DMS53 treated with DMSO at 0.1 percent for 48 hours (cell line): ENCODE results near the gene DVL1.
"Not testable (repeated sequence)": the region's sequence is repeated elsewhere in the genome, so short reads cannot be mapped to it uniquely, and the experiment has no call there.

Experiments
- DNase-seq: peaks from one replicate; lab custom pipeline; 2025; ENCODE audit not compliant: unreplicated experiment; lab: John Stamatoyannopoulos, UW

Gene DVL1

DNA sequence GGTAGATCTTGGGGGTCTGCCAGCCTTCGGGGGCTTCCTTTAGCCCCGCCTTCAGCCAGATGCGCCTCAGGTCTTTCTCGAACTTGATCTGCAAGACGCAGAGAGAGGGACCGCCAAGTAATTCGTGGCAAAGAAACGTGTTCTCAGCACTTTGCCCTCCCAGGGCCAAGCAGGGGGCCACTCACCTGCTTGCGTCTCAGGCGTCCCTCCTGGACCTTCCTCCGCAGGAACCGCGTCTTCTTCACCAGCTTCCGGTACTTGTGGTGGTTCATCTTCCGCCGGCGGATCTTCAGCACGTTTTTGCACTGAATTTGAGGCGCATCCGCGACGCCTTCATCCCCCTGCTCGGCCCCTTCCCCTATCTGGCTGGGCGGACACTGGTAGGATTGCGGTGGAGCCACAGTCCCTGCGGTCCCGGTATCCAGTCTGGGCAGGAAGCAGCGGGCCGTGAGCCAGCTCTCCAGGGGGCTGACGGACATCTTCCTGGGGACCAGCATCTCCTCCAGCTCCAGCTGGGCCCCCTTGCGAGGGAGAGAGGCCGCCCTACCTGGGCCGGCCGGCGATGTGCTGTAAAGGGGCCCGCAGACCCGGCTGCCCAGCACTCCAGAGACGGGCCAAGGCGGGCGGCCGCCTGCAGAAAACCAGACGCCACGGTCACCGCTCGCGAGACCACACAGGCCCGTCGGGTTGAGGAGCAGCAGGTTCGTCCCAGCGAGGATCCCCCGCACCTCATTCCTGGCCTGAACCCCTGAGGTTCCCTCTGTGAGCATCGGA lies 24.8 kb upstream of the DVL1 start:
- DNase-seq, result no peak

DNA sequence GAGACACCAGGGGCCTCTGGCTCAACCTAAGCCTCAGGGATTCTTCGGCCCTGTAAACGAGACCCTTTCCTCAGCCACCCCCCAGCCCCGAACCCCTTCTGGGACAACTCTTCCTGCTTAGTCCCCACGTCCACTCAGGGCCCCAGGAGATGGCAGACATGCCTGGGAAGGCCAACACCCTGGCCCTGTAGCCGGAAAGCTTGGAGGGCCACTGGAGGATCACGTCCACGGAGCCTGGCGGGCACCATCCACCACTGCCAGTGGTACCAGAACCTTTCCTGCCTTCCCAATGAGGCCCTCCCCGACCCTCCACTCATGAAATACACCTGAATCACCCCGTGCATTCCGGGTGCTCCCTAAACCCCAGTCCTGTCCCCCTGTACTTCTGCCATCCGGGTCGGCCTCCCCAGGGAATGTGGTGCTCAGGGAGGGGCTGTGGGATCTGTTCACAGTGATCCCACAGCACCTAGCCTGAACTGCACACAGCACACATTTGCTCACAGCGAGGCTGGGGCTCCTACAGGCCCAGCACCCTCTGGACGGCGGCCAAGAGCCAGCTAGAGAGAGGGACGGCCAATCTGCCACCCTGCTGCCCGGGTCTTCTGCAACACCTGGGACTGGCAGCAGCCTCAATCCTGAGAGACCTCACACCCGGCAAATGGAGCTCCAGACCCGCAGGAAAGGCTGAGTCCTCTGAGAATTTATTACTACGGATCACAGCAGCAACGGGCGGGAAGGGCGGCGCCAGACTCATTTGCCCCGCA lies 24.0 kb upstream of the DVL1 start:
- no peak for DNase-seq

DNA sequence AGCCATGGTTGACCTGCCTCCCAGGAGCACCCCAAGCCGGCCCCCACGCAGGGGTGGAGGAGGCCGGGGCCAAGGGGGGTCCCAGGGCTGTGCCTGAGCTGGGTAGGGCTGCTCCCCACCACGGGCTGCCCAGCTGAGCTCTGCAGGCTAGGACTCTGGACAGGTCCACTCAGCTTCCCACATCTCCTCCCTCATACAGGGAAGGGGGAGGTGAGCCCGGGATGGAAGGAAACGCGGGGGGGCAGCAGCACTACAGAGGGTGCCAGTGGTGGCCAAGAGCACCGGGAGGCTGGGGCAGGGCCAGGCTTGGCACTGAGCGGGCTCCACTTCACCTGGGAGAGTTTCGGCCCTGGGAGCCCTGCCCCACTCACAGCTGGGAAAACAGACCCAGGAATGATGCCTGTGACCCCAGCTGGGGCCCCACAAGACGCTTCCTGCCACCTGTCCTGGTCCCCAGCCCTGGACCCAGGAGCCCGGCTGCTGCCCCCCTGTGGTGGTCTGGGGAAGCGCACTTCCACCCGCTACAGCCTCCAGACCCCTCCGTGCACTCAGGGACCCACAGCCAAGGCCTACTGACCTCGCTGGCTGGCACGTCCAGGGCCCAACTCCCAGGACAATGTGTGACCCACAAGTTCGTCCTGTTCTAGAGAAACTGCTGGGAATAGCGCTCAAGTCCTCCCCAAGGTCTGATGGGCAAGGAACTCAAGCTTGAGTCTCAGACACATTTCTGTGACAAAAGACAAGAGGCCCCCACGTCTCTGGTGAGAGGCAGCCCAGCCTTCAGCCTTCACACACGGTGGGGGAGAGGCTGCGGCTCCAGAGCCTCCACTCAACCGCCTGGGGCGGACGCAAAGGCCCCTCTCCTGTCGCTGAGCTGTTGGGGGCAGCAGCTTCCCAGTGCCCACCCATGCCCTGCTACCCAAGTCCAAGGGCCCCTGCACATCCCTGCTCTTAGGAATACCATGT lies 22.8 kb upstream of the DVL1 start:
- DNase-seq, result peak; percentile 70

DNA sequence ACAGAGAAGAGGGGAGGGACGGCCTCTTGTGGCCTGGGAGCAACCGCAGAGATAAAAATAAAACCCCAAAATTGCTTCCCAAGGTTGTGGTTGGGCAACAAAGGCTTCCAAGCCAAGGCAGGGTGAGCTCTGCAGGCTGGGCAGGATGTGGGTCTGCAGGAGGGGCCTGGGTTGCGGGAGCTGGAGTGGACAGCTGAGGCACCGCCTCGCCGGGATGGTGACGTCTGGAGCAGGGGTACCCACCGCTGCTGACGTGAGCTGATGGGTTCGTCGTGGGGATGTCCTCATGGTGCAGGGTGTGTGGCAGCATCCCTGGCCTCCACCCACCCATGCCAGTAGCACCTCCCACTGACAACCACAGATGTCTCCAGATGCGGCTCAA lies 22.1 kb upstream of the DVL1 start:
- no peak for DNase-seq

DNA sequence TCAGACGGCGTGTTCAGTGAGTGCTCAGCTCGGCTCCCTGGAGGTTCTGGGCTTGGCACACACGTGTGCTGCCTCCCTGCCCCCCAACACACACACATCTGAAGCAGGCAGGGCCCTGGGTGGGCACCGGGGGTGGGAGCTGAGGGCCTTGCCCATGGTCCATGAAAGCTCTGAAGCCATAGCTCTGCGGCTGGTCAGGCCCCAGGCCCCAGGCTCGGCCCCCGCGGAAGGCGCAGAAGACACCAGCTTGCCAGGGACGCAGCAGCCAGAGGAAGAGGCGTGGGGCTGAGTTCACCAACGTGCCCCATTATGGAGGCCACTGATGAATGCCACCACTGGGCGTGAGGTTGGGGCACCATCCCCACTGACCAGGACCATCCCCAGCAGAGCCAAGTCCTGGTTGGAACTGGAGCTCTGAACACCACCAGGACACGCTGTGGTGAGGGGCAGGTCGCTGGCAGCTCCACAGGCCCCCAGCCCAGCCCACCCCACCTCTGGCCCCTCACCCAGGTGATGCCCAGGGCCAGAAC lies 21.6 kb upstream of the DVL1 start:
- DNase-seq, result no peak

DNA sequence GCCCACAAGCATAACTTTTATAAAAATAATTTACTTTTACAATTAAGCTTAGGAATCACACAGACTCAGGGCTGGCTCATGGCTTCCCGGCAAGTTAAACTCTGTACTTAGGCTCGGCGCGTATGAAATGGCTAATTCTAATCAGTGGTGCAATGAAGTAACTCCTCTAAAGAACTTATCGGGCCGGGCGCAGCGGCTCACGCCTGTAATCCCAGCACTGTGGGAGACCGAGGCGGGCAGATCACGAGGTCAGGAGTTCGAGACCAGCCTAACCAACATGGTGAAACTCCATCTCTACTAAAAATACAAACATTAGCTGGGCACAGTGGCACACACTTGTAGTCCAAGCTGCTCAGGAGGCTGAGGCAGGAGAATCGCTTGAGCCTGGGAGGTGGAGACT lies 20.9 kb upstream of the DVL1 start:
- DNase-seq, result not testable (repeated sequence)

DNA sequence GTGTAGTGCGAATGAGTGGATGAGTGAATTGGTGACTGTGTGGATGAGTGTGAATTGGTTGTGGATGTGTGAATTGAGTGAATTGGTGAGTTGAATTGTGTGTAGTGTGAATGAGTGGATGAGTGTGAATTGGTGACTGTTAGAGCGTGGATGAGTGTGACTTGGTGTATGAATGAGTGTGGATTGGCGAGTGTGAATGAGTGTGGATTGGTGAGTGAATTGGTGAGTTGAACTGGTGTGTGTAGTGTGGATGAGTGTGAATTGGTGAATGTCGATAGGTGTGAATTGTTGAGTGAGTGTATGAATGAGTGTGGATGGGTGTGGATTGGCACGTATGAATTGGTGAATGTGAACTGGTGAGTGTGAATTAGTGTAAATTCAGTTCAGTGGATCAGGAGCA lies 18.1 kb upstream of the DVL1 start:
- DNase-seq, result no peak

DNA sequence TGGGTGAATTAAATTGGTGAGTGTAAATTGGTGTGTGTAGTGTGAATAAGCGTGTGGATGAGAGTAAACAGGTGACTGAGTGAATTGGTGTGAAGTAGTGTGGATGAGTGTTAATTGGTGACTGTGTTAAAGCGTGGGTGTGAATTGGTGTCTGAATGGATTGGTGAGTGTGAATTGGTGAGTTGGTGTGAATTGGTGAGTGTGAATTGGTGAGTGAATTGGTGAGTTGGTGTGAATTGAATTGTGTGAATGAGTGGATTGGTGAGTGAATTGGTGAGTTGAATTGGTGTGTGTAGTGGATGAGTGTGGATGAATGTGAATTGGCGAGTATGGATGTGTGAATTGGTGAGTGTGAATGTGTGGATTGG lies 17.5 kb upstream of the DVL1 start:
- DNase-seq, result no peak

DNA sequence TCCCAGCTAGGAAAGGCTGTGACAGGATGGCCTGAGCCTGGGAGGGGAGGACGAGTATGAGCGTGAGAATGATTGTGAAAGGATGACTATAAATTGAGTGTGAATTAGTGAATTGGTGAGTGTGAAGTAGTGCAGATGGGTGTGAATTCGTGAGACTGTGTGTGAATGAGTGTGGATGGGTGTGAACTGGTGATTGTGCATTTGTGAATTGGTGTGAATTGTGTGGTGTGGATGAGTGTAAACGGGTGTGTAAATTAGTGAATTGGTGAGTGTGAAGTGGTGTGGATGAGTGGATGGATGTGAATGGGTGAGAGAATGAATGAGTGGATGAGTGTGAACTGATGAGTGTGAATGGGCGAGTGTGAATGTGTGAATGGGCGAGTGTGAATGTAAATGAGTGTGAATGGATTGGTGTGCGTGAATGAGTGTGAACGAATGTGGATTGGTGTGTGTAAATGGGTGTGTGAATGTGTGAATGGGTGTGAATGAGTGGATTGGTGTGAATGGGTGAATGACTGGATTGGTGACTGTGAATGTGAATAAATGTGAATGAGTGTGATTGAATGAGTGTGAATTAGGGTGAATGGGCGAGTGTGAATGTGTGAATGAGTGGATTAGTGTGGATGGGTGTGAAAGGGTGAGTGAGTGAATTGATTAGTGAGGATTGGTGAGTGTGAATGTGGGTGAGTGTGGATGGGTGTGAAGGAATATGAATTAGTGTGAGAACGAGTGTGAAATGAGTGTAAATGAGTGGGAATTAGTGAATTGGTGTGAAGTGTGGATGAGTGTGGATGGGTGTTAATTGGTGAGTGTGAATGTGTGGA lies 16.9 kb upstream of the DVL1 start:
- no peak for DNase-seq

DNA sequence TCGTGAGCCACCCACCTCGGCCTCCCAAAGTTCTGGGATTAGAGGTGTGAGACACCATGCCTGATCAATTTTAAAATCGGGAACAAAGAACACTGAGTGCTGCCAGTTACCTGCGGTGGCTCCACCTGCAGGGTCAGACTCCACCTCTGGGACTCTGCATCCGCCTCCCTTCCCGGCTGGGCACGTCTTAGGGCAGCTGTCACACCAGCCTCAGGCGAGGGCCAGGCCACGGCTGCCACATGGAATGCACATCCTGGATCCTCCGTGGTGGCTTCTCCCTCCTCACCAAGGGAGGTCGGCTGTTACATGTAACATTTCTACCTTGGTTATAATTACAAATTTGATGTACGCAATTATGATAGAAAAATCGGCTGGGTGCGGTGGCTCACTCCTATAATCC lies 15.0 kb upstream of the DVL1 start:
- no peak for DNase-seq

DNA sequence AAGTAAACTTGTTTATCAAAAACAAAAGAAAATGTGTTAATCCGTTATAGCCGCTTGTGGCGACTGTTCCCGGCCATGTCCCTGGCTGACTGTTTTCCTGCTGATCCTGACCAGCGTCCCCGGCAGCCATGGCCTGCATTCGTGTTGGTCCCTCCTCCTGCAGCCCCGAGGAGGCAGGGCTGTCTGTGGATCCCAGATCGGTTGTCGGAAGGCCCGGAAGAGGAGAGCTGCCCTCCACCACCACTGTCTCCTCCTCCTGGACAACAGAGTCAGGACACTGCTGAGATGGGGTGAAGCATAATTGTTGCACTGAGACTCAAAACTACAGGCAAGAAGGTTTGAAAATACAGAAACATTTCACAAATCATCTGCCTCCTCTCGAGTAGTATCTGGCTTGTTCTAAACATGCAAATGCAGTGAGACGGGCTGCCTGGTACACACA lies 12.8 kb upstream of the DVL1 start:
- DNase-seq, result no peak

DNA sequence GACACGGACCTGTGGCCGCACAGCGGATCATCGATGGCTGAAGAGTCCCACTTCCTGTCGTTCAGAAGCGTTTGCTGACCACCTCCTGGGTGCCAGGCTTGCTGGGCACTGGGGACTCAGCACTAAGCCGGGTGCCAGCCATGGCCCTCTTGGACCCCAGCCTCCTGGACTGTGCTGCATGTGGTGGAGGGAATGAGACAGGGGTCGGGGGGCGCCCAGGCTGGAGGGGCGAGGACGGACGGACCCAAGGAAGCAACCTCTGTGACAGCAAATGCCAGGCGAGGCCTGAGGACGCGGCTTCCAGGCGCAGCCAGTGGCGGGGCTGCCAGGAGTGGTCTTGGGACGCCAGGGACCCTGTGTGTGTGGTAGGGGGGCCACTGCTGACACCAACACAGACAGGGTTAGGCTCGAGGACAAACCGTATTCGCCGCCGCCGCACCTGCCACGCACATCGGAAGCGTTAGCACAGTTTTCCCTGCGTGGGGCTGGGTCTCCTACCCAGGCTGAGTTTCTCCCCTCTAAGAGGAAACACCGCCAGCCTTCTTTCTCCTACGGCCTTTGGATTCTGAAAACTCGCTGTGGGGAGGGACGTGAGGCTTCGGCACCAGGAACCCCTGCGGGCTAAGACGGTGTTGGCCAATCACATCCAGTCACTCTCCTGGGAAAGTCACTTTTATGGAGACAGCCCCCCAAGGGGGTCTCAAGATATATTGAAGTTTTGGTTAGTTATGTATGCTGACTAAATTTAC lies 12.2 kb upstream of the DVL1 start:
- no peak for DNase-seq

DNA sequence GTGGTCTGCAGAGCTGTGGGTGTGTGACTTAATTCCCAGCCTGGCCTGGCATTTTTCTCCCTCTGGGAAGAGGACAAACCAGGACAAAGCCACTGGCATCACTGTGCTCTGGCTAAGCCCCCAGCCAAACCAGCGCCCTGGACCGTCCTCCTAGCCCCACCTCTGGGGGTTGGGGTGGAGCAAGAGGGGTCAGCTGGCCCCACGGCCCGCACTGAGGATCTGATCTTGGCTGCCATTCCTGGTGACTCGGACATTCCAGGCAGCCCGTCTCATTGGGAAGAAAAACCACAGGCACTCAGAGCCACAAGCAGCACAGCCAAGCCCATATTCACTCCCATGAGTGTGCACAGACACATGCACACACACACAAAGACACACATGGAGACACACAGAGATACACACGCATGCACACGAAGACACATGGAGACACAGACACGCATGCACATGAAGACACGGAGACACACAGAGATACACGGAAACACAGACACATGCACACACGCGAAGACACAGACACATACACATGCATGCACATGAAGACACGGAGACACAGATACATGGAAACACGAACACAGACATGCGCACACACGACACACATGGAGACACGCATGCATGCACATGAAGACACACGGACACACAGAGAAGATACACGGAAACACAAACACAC lies 11.4 kb upstream of the DVL1 start:
- DNase-seq, result no peak

DNA sequence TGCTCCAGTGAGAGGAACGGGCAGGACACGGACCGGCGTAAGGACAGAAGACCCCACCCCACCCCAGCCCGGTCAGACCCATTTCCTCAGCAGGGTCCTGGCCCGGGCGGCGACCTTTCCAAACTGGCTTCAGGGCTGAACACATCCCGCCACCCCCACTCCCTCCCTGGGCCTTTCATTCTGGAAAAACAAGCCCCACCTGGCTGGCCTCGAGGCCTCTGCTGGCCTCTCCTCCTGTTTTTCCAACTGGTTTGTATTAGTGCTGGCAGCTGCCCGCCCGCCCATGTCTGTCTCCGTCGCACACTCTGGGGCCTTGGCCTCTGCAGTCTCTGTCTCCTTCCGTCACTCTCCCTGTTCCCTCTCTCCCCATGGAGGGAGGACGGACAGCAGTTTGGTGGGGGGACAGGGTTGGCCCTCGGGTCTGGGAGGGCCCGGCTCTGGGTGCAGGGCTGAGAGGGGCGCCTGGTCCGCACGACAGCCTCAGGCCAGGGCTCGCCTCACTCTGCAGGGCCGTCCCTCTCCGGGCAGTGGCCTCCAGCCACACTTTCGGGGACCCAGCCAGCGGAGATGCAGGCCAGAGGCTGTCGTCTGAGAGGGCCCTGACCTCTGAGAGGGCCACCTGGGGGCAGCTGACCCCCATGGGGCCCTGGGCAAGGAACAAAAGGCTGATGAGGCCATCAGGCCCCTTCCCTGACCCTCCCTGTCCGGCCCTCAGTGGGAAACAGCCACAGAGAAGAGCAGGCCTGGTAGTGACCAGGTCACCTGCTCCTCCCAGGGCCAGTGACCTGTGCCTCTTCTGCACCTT lies 10.6 kb upstream of the DVL1 start:
- no peak for DNase-seq

DNA sequence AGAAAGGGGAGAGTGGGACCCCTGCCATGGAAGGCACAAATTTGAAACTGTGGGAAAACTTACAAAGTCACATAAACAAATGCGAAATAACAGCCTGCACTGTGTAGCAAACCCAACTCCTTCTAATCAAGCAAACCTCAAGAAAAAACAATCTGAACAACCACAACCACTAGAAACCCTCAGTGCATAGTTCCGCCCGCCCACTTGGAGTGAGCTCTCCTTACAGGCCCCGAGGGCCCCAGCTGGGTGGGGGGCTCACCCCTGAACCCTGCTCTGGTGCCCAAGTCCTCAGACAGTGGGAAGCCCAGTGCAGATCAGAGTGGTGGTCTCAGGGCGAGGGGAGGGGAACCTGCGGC lies 10.1 kb upstream of the DVL1 start:
- no peak for DNase-seq

DNA sequence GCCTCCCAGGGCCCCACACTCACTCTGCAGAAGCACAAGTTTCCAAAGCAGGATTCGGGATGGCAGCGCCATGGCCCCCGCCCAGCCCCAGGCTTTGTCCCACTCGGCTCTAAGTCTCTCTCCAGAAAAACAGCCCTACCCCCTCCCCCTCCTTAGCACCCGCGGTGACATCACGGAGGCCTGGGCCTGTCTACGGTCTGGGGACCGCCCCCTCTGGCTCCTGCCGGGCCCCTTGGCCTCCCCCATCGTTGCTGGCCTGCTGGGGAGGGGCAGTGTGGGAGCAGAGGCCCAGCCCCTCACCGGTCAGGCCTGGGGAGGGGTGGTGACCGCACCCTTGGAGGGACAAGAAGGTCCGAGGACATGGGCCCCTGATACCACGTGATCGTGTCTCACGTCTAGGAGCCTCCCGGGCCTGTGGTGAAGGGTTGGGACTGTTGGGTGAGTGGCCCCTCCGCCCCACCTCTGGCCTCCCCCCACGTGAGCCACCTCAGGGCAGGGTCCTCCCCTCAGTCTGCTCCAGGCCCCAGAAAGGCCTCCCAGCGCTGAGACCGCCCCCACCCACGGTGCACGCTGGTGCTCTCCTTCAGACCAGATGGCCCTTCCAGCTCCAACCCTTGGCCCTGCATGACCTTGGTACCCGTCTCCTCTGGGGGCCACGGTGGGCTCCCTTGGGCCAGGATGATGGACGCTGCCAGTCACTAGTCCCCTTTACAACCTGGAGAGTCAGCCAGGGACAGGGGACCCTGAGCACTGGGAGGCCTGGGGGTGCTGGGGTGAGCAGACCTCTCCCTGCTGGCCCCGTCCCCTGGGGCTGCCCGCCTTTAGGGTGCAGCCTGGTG lies 9.4 kb upstream of the DVL1 start, which contains the start of gene MXRA8:
Gene MXRA8 (minus strand): TSS at position 123 of the 839 bp plus-strand sequence. CDS start 51 bp downstream, at position 72.
- no peak for DNase-seq

DNA sequence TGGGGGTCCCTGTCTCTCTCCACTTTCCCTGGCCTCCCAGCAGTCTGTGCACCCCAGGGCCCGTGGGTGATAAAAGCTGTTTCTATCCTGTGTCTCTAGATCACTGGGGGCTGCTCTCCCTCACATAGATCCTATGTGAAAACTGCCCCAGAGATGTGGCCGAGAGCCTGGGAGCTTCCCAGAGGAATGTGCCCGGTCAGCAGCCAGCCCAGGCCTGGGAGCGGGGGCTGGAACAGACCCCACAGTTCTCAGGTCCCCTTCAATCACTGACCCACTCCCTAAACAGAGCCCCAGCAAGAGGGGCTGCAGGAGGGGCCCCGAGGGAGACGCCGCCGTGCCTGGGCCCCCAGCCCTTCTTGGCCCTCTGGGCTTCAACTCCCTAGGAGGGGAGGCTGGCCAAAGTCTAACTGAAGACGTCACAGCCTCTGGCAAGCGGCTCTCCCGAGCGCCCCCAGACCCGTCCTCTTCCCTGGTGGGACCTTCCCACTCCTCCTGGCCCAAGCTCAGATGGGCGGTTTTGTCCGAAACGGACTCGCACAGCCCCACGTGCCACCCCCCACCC lies 8.7 kb upstream of the DVL1 start:
- DNase-seq, result no peak
